IMR-90 (cell line): ENCODE measurements around the gene EIF5A2. TPM values are rescaled to one million over a fixed set of nuclear protein-coding genes. Genes with fewer than 3 reads are reported as not detected.

ENCODE experiments used
- ATAC-seq: fragments of 200-7000 bp; cut with Tn5 transposase; 2 replicates; pipeline ENCODE4 v1.9.1; 2020; ENCODE audit warnings: low read depth, mild to moderate bottlenecking, moderate library complexity
- BruUV-seq: library from RNA; stranded (reverse); fragments of 400-500 nt; replicated peaks from 2 replicates; lab custom pipeline; 2021; lab: Mats Ljungman, UMichigan
- CTCF ChIA-PET: fragments of 300-600 bp; formaldehyde crosslinking; extraction: SDS; loops from one replicate; lab custom pipeline; 2021; ENCODE audit warnings: antibody characterized with exemption; lab: Yijun Ruan, JAX
- POLR2A ChIA-PET: fragments of 300-600 bp; sonication (Branson Sonifier 250); formaldehyde crosslinking; loops from one replicate; lab custom pipeline; 2022; ENCODE audit warnings: antibody characterized with exemption; ENCODE audit not compliant: unreplicated experiment; lab: Charles Lee
- DNase-seq: peaks from one replicate; pipeline ENCODE4 v3.0.0; 2013
- H2AFZ ChIP-seq: replicated peaks from 2 replicates; pipeline ENCODE3; 2013; ENCODE audit warnings: low read length, mild to moderate bottlenecking; ENCODE audit not compliant: poor library complexity
- H2AK5ac ChIP-seq: 2 replicates; pipeline ENCODE4 v1.6.1; 2013; ENCODE audit warnings: low read depth, low read length, inconsistent platforms
- H2AK9ac ChIP-seq: replicated peaks from 2 replicates; pipeline ENCODE3; 2013; ENCODE audit warnings: mild to moderate bottlenecking, low read depth, low read length, moderate library complexity; ENCODE audit not compliant: poor library complexity
- H2BK120ac ChIP-seq: 2 replicates; pipeline ENCODE4 v1.6.1; 2013; ENCODE audit warnings: low read depth, low read length, inconsistent platforms
- H2BK15ac ChIP-seq: 3 replicates; pipeline ENCODE4 v1.6.1; 2013; ENCODE audit warnings: low read depth, low read length, inconsistent platforms
- H2BK20ac ChIP-seq: 2 replicates; pipeline ENCODE4 v1.6.1; 2013; ENCODE audit warnings: low read depth, mild to moderate bottlenecking, inconsistent platforms, low read length, moderate library complexity
- H2BK5ac ChIP-seq: 2 replicates; pipeline ENCODE4 v1.6.1; 2013; ENCODE audit warnings: mild to moderate bottlenecking, low read depth, low read length, inconsistent platforms; ENCODE audit not compliant: poor library complexity, severe bottlenecking
- H3K14ac ChIP-seq: replicated peaks from 2 replicates; pipeline ENCODE4 v1.6.1; 2013; ENCODE audit warnings: low read depth, low read length, inconsistent platforms
- H3K18ac ChIP-seq: 2 replicates; pipeline ENCODE4 v1.6.1; 2013; ENCODE audit warnings: low read depth, low read length, control low read depth
- H3K23ac ChIP-seq: 2 replicates; pipeline ENCODE4 v1.6.1; 2013; ENCODE audit warnings: low read depth, low read length, inconsistent platforms
- H3K27ac ChIP-seq: 2 replicates; pipeline ENCODE4 v1.5.1; 2013; ENCODE audit warnings: mild to moderate bottlenecking, control low read depth, low read length; ENCODE audit not compliant: insufficient read depth
- H3K27me3 ChIP-seq: 2 replicates; pipeline ENCODE4 v1.6.1; 2013; ENCODE audit warnings: low read length; ENCODE audit not compliant: control insufficient read depth, insufficient read depth
- H3K36me3 ChIP-seq: 2 replicates; pipeline ENCODE4 v1.6.1; 2013; ENCODE audit warnings: low read length, mixed read lengths; ENCODE audit not compliant: control insufficient read depth, insufficient read depth
- H3K4ac ChIP-seq: 2 replicates; pipeline ENCODE4 v1.6.1; 2013; ENCODE audit warnings: low read depth, low read length, inconsistent platforms
- H3K4me1 ChIP-seq: 2 replicates; pipeline ENCODE4 v1.6.1; 2013; ENCODE audit warnings: low read length, mixed read lengths; ENCODE audit not compliant: control insufficient read depth, insufficient read depth
- H3K4me2 ChIP-seq: 2 replicates; pipeline ENCODE4 v1.6.1; 2013; ENCODE audit warnings: low read depth, mild to moderate bottlenecking, control low read depth, low read length, moderate library complexity
- H3K4me3 ChIP-seq: 2 replicates; pipeline ENCODE4 v1.5.1; 2013; ENCODE audit warnings: low read depth, mild to moderate bottlenecking, control low read depth, low read length, moderate library complexity; ENCODE audit not compliant: insufficient read depth
- H3K56ac ChIP-seq: 2 replicates; pipeline ENCODE4 v1.6.1; 2013; ENCODE audit warnings: low read length, inconsistent platforms; ENCODE audit not compliant: insufficient read depth; ENCODE audit errors: extremely low read depth
- H3K79me1 ChIP-seq, 2 experiments: 2 replicates each; pipeline ENCODE4 v1.6.1; 2013; ENCODE audit warnings: low read length in 2 of 2, inconsistent platforms in 1 of 2, low read depth in 1 of 2
- H3K9ac ChIP-seq: 2 replicates; pipeline ENCODE4 v1.6.1; 2013; ENCODE audit warnings: low read depth, low read length, control low read depth
- H3K9me1 ChIP-seq: 2 replicates; pipeline ENCODE4 v1.6.1; 2013; ENCODE audit warnings: low read length, inconsistent platforms; ENCODE audit not compliant: insufficient read depth
- H3K9me3 ChIP-seq: 2 replicates; pipeline ENCODE4 v1.6.1; 2013; ENCODE audit warnings: low read length; ENCODE audit not compliant: control insufficient read depth, insufficient read depth
- H4K20me1 ChIP-seq: 2 replicates; pipeline ENCODE4 v1.6.1; 2013; ENCODE audit warnings: low read length, inconsistent platforms; ENCODE audit not compliant: insufficient read depth
- H4K5ac ChIP-seq: 2 replicates; pipeline ENCODE4 v1.6.1; 2013; ENCODE audit warnings: mild to moderate bottlenecking, low read depth, low read length, control low read depth
- H4K8ac ChIP-seq, 2 experiments: 2 replicates each; pipeline ENCODE4 v1.6.1; 2013; ENCODE audit warnings: low read depth in 2 of 2, low read length in 2 of 2, control low read depth in 1 of 2, inconsistent platforms in 1 of 2
- H4K91ac ChIP-seq: 2 replicates; pipeline ENCODE4 v1.6.1; 2013; ENCODE audit warnings: low read depth, low read length, inconsistent platforms; ENCODE audit not compliant: insufficient read depth
- BHLHE40 ChIP-seq: fragments of 150-350 bp; IDR thresholded peaks from 2 replicates; pipeline ENCODE4 v1.6.1; 2016; ENCODE audit warnings: mild to moderate bottlenecking, low read depth, low read length
- CEBPB ChIP-seq: IDR thresholded peaks from 2 replicates; pipeline ENCODE4 v1.6.1; 2012; ENCODE audit warnings: low read depth, low read length, improper control_type of control experiment
- CHD1 ChIP-seq: IDR thresholded peaks from 2 replicates; pipeline ENCODE4 v1.6.1; 2012; ENCODE audit warnings: low read depth, low read length, improper control_type of control experiment
- CTCF ChIP-seq: conservative IDR thresholded peaks from 2 replicates; pipeline ENCODE4 v1.5.1; 2012; ENCODE audit warnings: mild to moderate bottlenecking, low read depth, low read length, improper control_type of control experiment
- ELK1 ChIP-seq: fragments of 150-350 bp; IDR thresholded peaks from 2 replicates; pipeline ENCODE4 v1.6.1; 2016; ENCODE audit warnings: low read depth, mild to moderate bottlenecking, low read length, moderate library complexity, borderline replicate concordance
- FOS ChIP-seq: fragments of 150-350 bp; IDR thresholded peaks from 2 replicates; pipeline ENCODE4 v1.6.1; 2016; ENCODE audit warnings: low read depth, low read length
- MAFK ChIP-seq: IDR thresholded peaks from 2 replicates; pipeline ENCODE4 v1.6.1; 2012; ENCODE audit warnings: low read depth, low read length, improper control_type of control experiment
- MAZ ChIP-seq: IDR thresholded peaks from 2 replicates; pipeline ENCODE4 v1.6.1; 2012; ENCODE audit warnings: low read depth, mild to moderate bottlenecking, low read length, improper control_type of control experiment, moderate library complexity, borderline replicate concordance
- MXI1 ChIP-seq: IDR thresholded peaks from 2 replicates; pipeline ENCODE4 v1.6.1; 2012; ENCODE audit warnings: low read depth, mild to moderate bottlenecking, low read length, moderate library complexity, borderline replicate concordance
- NFE2L2 ChIP-seq: fragments of 150-350 bp; IDR thresholded peaks from 2 replicates; pipeline ENCODE4 v1.6.1; 2016; ENCODE audit warnings: low read depth, mild to moderate bottlenecking, low read length
- POLR2A ChIP-seq: IDR thresholded peaks from 2 replicates; pipeline ENCODE4 v1.6.1; 2012; ENCODE audit warnings: mild to moderate bottlenecking, low read depth, low read length
- RAD21 ChIP-seq: IDR thresholded peaks from 2 replicates; pipeline ENCODE4 v1.6.1; 2012; ENCODE audit warnings: low read length, improper control_type of control experiment
- RCOR1 ChIP-seq: IDR thresholded peaks from 2 replicates; pipeline ENCODE4 v1.6.1; 2012; ENCODE audit warnings: mild to moderate bottlenecking, low read length, improper control_type of control experiment; ENCODE audit not compliant: insufficient replicate concordance
- RFX5 ChIP-seq: IDR thresholded peaks from 2 replicates; pipeline ENCODE4 v1.8.0; 2012; ENCODE audit warnings: low read depth, mild to moderate bottlenecking, low read length, moderate library complexity
- SMC3 ChIP-seq: fragments of 150-350 bp; IDR thresholded peaks from 2 replicates; pipeline ENCODE4 v1.6.1; 2016; ENCODE audit warnings: low read depth, mild to moderate bottlenecking, antibody characterized with exemption, low read length, moderate library complexity
- USF2 ChIP-seq: fragments of 150-350 bp; IDR thresholded peaks from 2 replicates; pipeline ENCODE4 v1.6.1; 2017; ENCODE audit warnings: mild to moderate bottlenecking, antibody characterized with exemption, low read length, low read depth
- WGBS, 2 experiments: methylation state at CpG; one replicate each; pipeline versions ENCODE4 v1.1.5 to v1.1.7; 2013; ENCODE audit warnings: missing lambda C conversion rate in 2 of 2; ENCODE audit not compliant: insufficient read length in 1 of 2; ENCODE audit errors: extremely low coverage in 2 of 2; 5-methylcytosine and 5-hydroxymethylcytosine counted together
- dilution Hi-C: fragments of 300-500 bp; cut with HindIII; formaldehyde crosslinking; loops from one replicate; pipeline ENCODE4 v1.14.3; 2018; ENCODE audit warnings: low sequenced_read_pairs; ENCODE audit not compliant: unreplicated experiment
- in situ Hi-C: fragments of 300-500 bp; cut with MboI; formaldehyde crosslinking; loops from 3 replicates; pipeline ENCODE4 v1.14.3; 2019; ENCODE audit warnings: low sequenced_read_pairs, inconsistent platforms, mixed read lengths
- intact Hi-C: fragments of 100-400 bp; cut with micrococcal nuclease; formaldehyde crosslinking; loops from 2 replicates; pipeline ENCODE4 v1.10.0; 2022
- polyA plus RNA-seq, 3 experiments: library from polyadenylated mRNA; depleted of rRNA; stranded (reverse); fragments of >200 nt; gene quantifications; 2 replicates each; pipeline ENCODE4 v1.2.3, GENCODE V29; 2012; ENCODE audit warnings: low replicate concordance in 1 of 3
- total RNA-seq: library from RNA; depleted of rRNA; stranded (reverse); fragments of >200 nt; gene quantifications from 2 replicates; pipeline ENCODE4 v1.2.3, GENCODE V29; 2012

Gene EIF5A2
- total and polyA plus RNA-seq, 2 of the 4 experiments (the other 2 are of a cell fraction), result 7.7 to 7.8 TPM

- no peak overlapping the region for H2BK15ac ChIP-seq
- H4K91ac ChIP-seq, result no peak overlapping the region
- intact Hi-C loops (no loop called here), in situ Hi-C loops (no loop called here), dilution Hi-C loops (no loop called here)
- no peak overlapping the region for H3K4me3 ChIP-seq
- POLR2A ChIA-PET, result no interaction called here
- H2BK20ac ChIP-seq, result no peak overlapping the region
- no peaks in the 10 kb centered on the region for H3K27me3 ChIP-seq
- 100% methylated on average over 1 of the region's 4 CpGs; no CpG with 5 or more reads in 1 of the 2 experiments for WGBS, 2 experiments
- H2AK9ac ChIP-seq, result no peak overlapping the region
- H3K4me1 ChIP-seq, result peaks cover 3% of the 10 kb centered on the region; the same call in 1 of the 2 replicates
- peaks cover 15% of the 10 kb centered on the region; the same call in 1 of the 2 replicates for H4K20me1 ChIP-seq
- TF ChIP-seq CHD1 (no peak), FOS (no peak), RFX5 (no peak), POLR2A (no peak; the same call in 1 of the 2 replicates), MXI1 (no peak), BHLHE40 (no peak), RAD21 (no peak), CTCF (no peak), ELK1 (no peak), NFE2L2 (no peak), MAFK (no peak), RCOR1 (no peak), MAZ (no peak), CEBPB (no peak), USF2 (no peak), SMC3 (no peak)
- no peak overlapping the region for H3K4me2 ChIP-seq
- CTCF ChIA-PET, result no interaction called here
- peaks cover 3 to 13% of the 10 kb centered on the region in 2 experiments; a peak in 3 of 4 replicates for H3K79me1 ChIP-seq
- H3K56ac ChIP-seq, result no peak overlapping the region
- no peak overlapping the region for H3K14ac ChIP-seq
- DNase-seq (no peak), ATAC-seq (no peak)
- no peaks in the 10 kb centered on the region for H3K9me3 ChIP-seq
- no peak overlapping the region for H3K9ac ChIP-seq
- BruUV-seq, result no TSS peak
- no peak overlapping the region for H3K27ac ChIP-seq
- no peak overlapping the region for H2AFZ ChIP-seq
- H2BK120ac ChIP-seq, result no peak overlapping the region
- H3K9me1 ChIP-seq, result peaks cover 4% of the 10 kb centered on the region; the same call in 1 of the 2 replicates
- H4K8ac ChIP-seq, result no peak overlapping the region
- H3K23ac ChIP-seq, result no peak overlapping the region
- no peak overlapping the region for H2BK5ac ChIP-seq
- peaks cover 14% of the 10 kb centered on the region for H3K36me3 ChIP-seq
- H2AK5ac ChIP-seq, result no peak overlapping the region
- H3K4ac ChIP-seq, result no peak overlapping the region
- no peak overlapping the region for H3K18ac ChIP-seq
- H4K5ac ChIP-seq, result no peak overlapping the region
These were observed 44.6 kb downstream of the EIF5A2 start for GRCh38 chr3:170863816-170864215.
